Spinal cord (tissue), 10 donors: ENCODE results near the gene RDH12. TPM values are rescaled to one million over a fixed set of nuclear protein-coding genes. Genes with fewer than 3 reads are reported as not detected.
"Not testable (repeated sequence)": the region's sequence is repeated elsewhere in the genome, so short reads cannot be mapped to it uniquely, and the experiment has no call there.

Experiments used
- DNase-seq, 6 donors: peaks; one replicate each; pipeline versions ENCODE4 v3.0.0 to v3.0.0-alpha.2; 2013 to 2015; ENCODE audit warnings: low spot score in 6 of 6, low read depth in 4 of 6
- H3K27ac ChIP-seq: one replicate; pipeline ENCODE4 v1.5.1; 2013; ENCODE audit warnings: low read depth, low read length, control low read depth
- H3K27me3 ChIP-seq: one replicate; pipeline ENCODE4 v1.6.1; 2013; ENCODE audit warnings: low read length; ENCODE audit not compliant: control insufficient read depth, insufficient read depth
- H3K36me3 ChIP-seq: one replicate; pipeline ENCODE4 v1.6.1; 2013; ENCODE audit warnings: low read length; ENCODE audit not compliant: control insufficient read depth, insufficient read depth
- H3K4me1 ChIP-seq: one replicate; pipeline ENCODE4 v1.6.1; 2013; ENCODE audit warnings: low read length; ENCODE audit not compliant: control insufficient read depth, insufficient read depth
- H3K4me3 ChIP-seq: one replicate; pipeline ENCODE4 v1.5.1; 2013; ENCODE audit warnings: low read depth, low read length, control low read depth
- H3K9me3 ChIP-seq: one replicate; pipeline ENCODE4 v1.6.1; 2013; ENCODE audit warnings: low read length; ENCODE audit not compliant: control insufficient read depth, insufficient read depth
- WGBS: methylation state at CpG from one replicate; pipeline ENCODE4 v1.1.5; 2013; ENCODE audit warnings: missing lambda C conversion rate; ENCODE audit not compliant: insufficient coverage; 5-methylcytosine and 5-hydroxymethylcytosine counted together
- polyA plus RNA-seq, 2 donors: library from polyadenylated mRNA; unstranded; fragments of 120-200 nt; gene quantifications; one replicate each; pipeline ENCODE4 v1.2.1, GENCODE V29; 2013; ENCODE audit not compliant: insufficient read length in 2 of 2
- total RNA-seq, 2 donors: library from RNA; depleted of rRNA in 1 of 2; stranded (reverse); fragments of 120-200 nt in 1 of 2; fragments of >200 nt in 1 of 2; gene quantifications; one replicate each; pipeline versions ENCODE4 v1.2.3 to v1.2.4, GENCODE V29; 2013 to 2014
- donor health status: healthy.

RDH12 gene
- total and polyA plus RNA-seq, 4 donors = 0.28 to 2.0 (median 1.2) TPM

DNA sequence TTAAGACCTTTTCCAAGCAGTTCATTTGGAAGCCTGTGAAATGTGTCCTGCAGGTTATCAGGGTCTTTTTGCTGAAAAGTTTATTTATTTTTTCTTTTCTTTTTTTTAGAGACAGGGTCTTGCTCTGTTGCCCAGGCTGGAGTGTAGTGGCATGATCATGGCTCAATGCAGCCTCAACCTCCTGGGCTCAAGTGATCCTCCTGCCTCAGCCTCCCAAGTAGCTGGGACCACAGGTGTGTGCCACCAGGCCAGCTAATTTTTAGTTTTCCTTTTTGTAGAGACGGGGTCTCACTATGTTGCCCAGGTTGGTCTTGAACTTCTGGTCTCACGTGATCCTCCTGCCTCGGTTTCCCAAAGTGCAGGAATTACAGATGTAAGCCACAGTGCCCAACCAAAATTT is 17.7 kb downstream of the RDH12 start:
- not testable (repeated sequence) for H3K27ac ChIP-seq, H3K9me3 ChIP-seq, H3K27me3 ChIP-seq, H3K36me3 ChIP-seq, DNase-seq, H3K4me1 ChIP-seq, H3K4me3 ChIP-seq
- no CpG with 5 or more reads among the region's 3 CpGs for WGBS

DNA sequence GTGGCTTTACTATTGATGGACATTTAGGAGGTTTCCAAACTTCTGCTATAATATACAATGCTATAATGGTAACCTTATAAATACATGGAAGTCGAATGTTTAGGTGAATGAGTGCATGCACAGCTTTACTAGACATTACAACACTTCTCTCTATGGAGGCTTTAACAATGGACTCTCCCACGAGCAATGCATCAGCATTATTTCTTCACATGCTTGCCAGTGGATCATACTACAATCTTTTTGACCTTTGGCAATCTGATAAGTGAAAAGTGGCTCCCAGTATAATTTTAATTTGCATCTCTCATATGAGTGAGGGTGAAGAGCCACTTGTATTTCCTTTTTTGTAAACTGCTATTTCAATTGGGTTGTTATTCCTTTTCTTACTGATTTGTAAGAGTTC is 18.2 kb downstream of the RDH12 start:
- Histone ChIP-seq H3K27me3 (no peaks in the 10 kb centered on the region), H3K9me3 (no peaks in the 10 kb centered on the region), H3K4me1 (peaks cover 6% of the 10 kb centered on the region), H3K27ac (no peak overlapping the region), H3K36me3 (no peaks in the 10 kb centered on the region), H3K4me3 (no peak overlapping the region)
- no peak for DNase-seq
- no CpG with 5 or more reads among the region's 2 CpGs for WGBS

DNA sequence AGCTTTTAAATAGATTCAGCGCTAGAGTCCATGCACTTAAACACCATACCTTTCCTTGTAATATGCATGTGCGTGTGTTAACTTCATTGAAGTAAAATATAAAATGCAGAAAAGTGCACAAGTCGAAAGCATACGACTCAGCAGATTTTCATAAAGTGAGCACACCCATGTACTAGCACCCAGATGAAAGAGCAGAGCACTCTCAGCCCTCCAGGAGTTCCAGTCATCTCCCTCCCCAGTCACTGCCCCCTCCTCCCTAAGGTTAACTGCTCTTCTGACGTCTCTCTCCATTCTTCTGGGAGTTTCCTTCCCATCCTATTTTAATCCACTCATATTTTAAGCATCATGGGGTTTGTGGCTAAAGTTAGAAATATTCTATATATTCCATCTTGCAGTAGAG is 20.2 kb downstream of the RDH12 start:
- Histone ChIP-seq H3K4me1 (peaks cover 6% of the 10 kb centered on the region), H3K36me3 (no peaks in the 10 kb centered on the region), H3K9me3 (no peaks in the 10 kb centered on the region), H3K4me3 (no peak overlapping the region), H3K27me3 (no peaks in the 10 kb centered on the region), H3K27ac (no peak overlapping the region)
- DNase-seq = no peak
- 82% methylated on average over 2 of the region's 5 CpGs for WGBS

DNA sequence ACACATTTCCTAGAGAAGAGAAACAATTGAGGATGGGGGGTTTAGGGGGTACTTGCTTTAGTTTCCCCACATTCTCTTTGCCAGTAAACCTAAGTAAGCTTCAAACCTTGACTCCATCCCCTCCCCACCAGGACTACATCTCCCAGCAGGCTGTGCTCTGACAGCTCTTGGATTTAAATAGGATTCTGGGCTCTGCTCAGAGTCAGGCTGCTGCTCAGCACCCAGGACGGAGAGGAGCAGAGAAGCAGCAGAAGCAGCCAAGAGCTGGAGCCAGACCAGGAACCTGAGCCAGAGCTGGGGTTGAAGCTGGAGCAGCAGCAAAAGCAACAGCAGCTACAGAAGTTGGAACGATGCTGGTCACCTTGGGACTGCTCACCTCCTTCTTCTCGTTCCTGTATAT is 20.6 kb downstream of the RDH12 start:
- no peak overlapping the region for H3K4me3 ChIP-seq
- peaks cover 6% of the 10 kb centered on the region for H3K4me1 ChIP-seq
- no peak overlapping the region for H3K27ac ChIP-seq
- no peaks in the 10 kb centered on the region for H3K36me3 ChIP-seq
- H3K9me3 ChIP-seq = no peaks in the 10 kb centered on the region
- peak in 5 of 6 donors; percentile 49 to 86 (median 52) for DNase-seq
- H3K27me3 ChIP-seq = no peaks in the 10 kb centered on the region
- WGBS = 0% methylated on average over 1 of the region's 3 CpGs

DNA sequence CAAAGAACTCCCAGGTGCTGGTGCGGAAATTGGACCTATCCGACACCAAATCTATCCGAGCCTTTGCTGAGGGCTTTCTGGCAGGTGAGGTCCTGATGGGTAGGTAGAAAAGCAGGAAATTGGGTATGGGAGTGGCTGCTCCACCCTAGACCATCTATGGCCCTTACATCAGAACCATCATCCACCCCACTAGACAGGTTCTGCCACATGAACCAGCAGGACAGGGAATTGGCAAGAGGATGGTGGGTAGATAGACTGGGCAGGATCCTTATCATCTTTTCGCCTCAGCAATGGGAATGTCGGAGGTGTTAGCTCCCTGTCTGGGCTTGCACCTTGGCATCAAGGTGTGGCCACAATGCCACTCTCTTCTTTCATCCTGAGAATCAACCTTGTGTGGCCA is 23.5 kb downstream of the RDH12 start:
- no peaks in the 10 kb centered on the region for H3K9me3 ChIP-seq
- no peak overlapping the region for H3K27ac ChIP-seq
- H3K4me1 ChIP-seq = peaks cover 10% of the 10 kb centered on the region
- no peaks in the 10 kb centered on the region for H3K27me3 ChIP-seq
- H3K36me3 ChIP-seq = no peaks in the 10 kb centered on the region
- 87% methylated on average over 3 of the region's 5 CpGs for WGBS
- no peak for DNase-seq
- no peak overlapping the region for H3K4me3 ChIP-seq

- no peaks in the 10 kb centered on the region for H3K27me3 ChIP-seq
- DNase-seq = no peak
- no peaks in the 10 kb centered on the region for H3K36me3 ChIP-seq
- no peaks in the 10 kb centered on the region for H3K9me3 ChIP-seq
- WGBS = 93% methylated on average over 7 of the region's 7 CpGs
- H3K27ac ChIP-seq = no peak overlapping the region
- peaks cover 9% of the 10 kb centered on the region for H3K4me1 ChIP-seq
- H3K4me3 ChIP-seq = no peak overlapping the region
These were observed 25.7 kb downstream of the RDH12 start for GRCh38 chr14:67727361-67727760.

DNA sequence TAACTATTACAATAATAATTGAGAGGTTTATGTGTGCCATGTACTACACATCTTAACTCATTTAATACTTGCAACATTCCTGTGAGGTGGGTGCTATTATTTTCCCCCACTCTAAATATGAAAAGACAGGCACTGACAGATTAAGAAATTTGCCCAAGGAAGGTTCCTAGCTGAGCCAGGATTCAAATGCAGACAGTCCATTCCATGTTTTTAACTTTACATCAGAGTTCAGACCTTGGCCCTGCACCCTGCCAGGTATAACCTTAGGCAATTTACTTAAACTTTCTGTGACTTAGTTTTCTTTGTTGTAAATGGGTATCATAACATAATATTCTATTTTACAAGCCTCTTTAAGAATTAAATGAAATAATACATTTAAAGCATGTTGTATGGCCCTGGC is 26.6 kb downstream of the RDH12 start:
- Histone ChIP-seq H3K9me3 (no peaks in the 10 kb centered on the region), H3K36me3 (no peaks in the 10 kb centered on the region), H3K4me3 (no peak overlapping the region), H3K27ac (no peak overlapping the region), H3K27me3 (no peaks in the 10 kb centered on the region), H3K4me1 (peaks cover 4% of the 10 kb centered on the region)
- DNase-seq = no peak

DNA sequence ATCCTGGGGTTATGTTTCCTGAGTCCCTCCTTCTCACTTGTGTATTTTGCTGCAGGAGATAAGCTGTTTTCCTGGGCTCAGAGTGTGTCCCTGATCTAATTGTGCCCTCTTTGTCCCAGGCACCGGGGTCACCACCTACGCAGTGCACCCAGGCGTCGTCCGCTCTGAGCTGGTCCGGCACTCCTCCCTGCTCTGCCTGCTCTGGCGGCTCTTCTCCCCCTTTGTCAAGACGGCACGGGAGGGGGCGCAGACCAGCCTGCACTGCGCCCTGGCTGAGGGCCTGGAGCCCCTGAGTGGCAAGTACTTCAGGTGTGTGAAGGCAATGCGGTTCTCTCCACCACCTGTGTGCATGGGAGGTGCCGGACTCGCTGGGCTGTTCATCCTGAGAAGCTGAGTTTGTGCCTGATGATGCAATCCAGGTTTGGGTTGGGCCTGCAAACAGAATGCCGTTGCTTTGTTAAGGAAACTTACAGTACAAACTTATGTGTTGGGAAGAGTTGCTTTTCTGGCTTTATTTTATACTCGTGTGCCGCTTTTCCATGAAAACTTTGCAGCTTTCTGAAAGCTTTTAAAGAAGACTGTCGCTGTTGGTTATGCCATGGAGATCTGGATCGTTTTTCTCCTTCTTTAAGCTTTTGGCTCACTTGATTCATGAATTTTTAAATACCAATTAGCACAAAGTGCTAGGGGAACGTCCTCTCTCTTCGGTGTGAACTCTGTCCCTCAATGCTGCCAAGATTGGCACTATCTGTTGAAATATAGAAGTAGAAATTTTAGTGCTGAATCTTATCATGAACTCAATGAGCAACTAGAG is 27.6 kb downstream of the RDH12 start:
- WGBS = 20% methylated on average over 15 of the region's 21 CpGs
- no peaks in the 10 kb centered on the region for H3K36me3 ChIP-seq
- H3K4me3 ChIP-seq = no peak overlapping the region
- no peak overlapping the region for H3K27ac ChIP-seq
- peaks cover 7% of the 10 kb centered on the region for H3K4me1 ChIP-seq
- DNase-seq = peak in 1 of 6 donors; percentile 65
- H3K27me3 ChIP-seq = no peaks in the 10 kb centered on the region
- no peaks in the 10 kb centered on the region for H3K9me3 ChIP-seq

- 83% methylated on average over 4 of the region's 4 CpGs for WGBS
- no peak overlapping the region for H3K27ac ChIP-seq
- no peak for DNase-seq
- H3K27me3 ChIP-seq = no peaks in the 10 kb centered on the region
- no peaks in the 10 kb centered on the region for H3K9me3 ChIP-seq
- no peaks in the 10 kb centered on the region for H3K36me3 ChIP-seq
- no peak overlapping the region for H3K4me3 ChIP-seq
- peaks cover 7% of the 10 kb centered on the region for H3K4me1 ChIP-seq
These were observed 31.9 kb downstream of the RDH12 start for GRCh38 chr14:67733616-67734015.

- no peak overlapping the region for H3K4me3 ChIP-seq
- H3K27me3 ChIP-seq = no peaks in the 10 kb centered on the region
- no CpG with 5 or more reads among the region's 3 CpGs for WGBS
- DNase-seq = no peak
- H3K9me3 ChIP-seq = no peaks in the 10 kb centered on the region
- no peaks in the 10 kb centered on the region for H3K36me3 ChIP-seq
- H3K4me1 ChIP-seq = peaks cover 3% of the 10 kb centered on the region
- no peak overlapping the region for H3K27ac ChIP-seq
These were observed 33.0 kb downstream of the RDH12 start for GRCh38 chr14:67734675-67735074.
